Choroid plexus epithelial cell (primary cell): ENCODE results near the gene FDX2.
A peak's percentile ranks its signal among the peaks of the same experiment; 100 is the strongest.

Experiments
- DNase-seq: peaks from one replicate; pipeline ENCODE4 v3.0.0-alpha.2; 2010; ENCODE audit warnings: low read depth
- H3K4me3 ChIP-seq: 2 replicates; pipeline ENCODE4 v1.5.1; 2011; ENCODE audit warnings: low read depth, mild to moderate bottlenecking, control low read depth, low read length, moderate library complexity
- CTCF ChIP-seq: conservative IDR thresholded peaks from 2 replicates; pipeline ENCODE4 v1.5.1; 2011; ENCODE audit warnings: low read depth, mild to moderate bottlenecking, control low read depth, inconsistent platforms, low read length, moderate library complexity

FDX2 gene

GRCh38 chr19:10315335-10316214 is at the start of gene FDX2:
Gene FDX2, minus strand, starts transcription at chr19:10316015. Its CDS starts 19 bp downstream, at chr19:10315996.
- H3K4me3 ChIP-seq = peak within 1 kb of the TSS; percentile 86
- TF ChIP-seq CTCF = no peak
- peak; percentile 80 for DNase-seq

- TF ChIP-seq CTCF = no peak
- H3K4me3 ChIP-seq = no peak overlapping the region
- no peak for DNase-seq
These were observed 49.7 kb upstream of the FDX2 start for GRCh38 chr19:10365518-10365917.

GRCh38 chr19:10364644-10365043 is 48.8 kb upstream of the FDX2 start:
- H3K4me3 ChIP-seq = no peak overlapping the region
- TF ChIP-seq CTCF = no peak
- no peak for DNase-seq

GRCh38 chr19:10363789-10364281 is 48.0 kb upstream of the FDX2 start:
- no peak for TF ChIP-seq CTCF
- H3K4me3 ChIP-seq = no peak overlapping the region
- DNase-seq = peak; percentile 44

- H3K4me3 ChIP-seq = no peak overlapping the region
- no peak for DNase-seq
- no peak for TF ChIP-seq CTCF
These were observed 46.4 kb upstream of the FDX2 start for GRCh38 chr19:10362259-10362658.

GRCh38 chr19:10361569-10362011 is 45.8 kb upstream of the FDX2 start:
- no peak for DNase-seq
- TF ChIP-seq CTCF = no peak
- H3K4me3 ChIP-seq = no peak overlapping the region
